Vagina (tissue), 2 donors: ENCODE measurements around the gene DSCAML1. TPM values are rescaled to one million over a fixed set of nuclear protein-coding genes. Genes with fewer than 3 reads are reported as not detected.

Source experiments
- DNase-seq, 2 donors: peaks; one replicate each; pipeline ENCODE4 v3.0.0-alpha.2; 2017; ENCODE audit errors: extremely low spot score in 2 of 2
- H3K27ac ChIP-seq: fragments of 200-600 bp; sonication (generic); one replicate; pipeline ENCODE4 v1.5.1; 2019
- H3K27me3 ChIP-seq: fragments of 200-600 bp; sonication (generic); one replicate; pipeline ENCODE4 v1.5.1; 2019
- H3K36me3 ChIP-seq, 2 donors: fragments of 200-600 bp; sonication (generic); one replicate each; pipeline ENCODE4 v1.5.1; 2017 to 2019
- H3K4me1 ChIP-seq: fragments of 200-600 bp; sonication (generic); one replicate; pipeline ENCODE4 v1.5.1; 2019
- H3K4me3 ChIP-seq, 2 donors: fragments of 200-600 bp; sonication (generic); 1 replicate in 1 of 2; 2 replicates in 1 of 2; pipeline ENCODE4 v1.5.1; 2016 to 2019
- H3K9me3 ChIP-seq: fragments of 200-600 bp; sonication (generic); one replicate; pipeline ENCODE4 v1.5.1; 2019
- POLR2A ChIP-seq, 2 donors: fragments of 450-650 bp; IDR thresholded peaks; one replicate each; pipeline ENCODE4 v1.6.1; 2017; ENCODE audit warnings: antibody characterized with exemption in 2 of 2, mild to moderate bottlenecking in 2 of 2, moderate library complexity in 2 of 2
- POLR2AphosphoS5 ChIP-seq, 2 donors: sonication (generic); formaldehyde crosslinking; IDR thresholded peaks; one replicate each; pipeline ENCODE4 v1.9.0; 2017; ENCODE audit warnings: antibody characterized with exemption in 2 of 2, mild to moderate bottlenecking in 2 of 2, low read depth in 1 of 2; ENCODE audit not compliant: insufficient read depth in 1 of 2
- intact Hi-C: fragments of 100-400 bp; cut with DNase I; formaldehyde crosslinking; loops from one replicate; pipeline ENCODE4 v1.15.1; 2023
- total RNA-seq: library from RNA; depleted of rRNA; stranded (reverse); fragments of >200 nt; gene quantifications from one replicate; pipeline ENCODE4 v1.2.3, GENCODE V29; 2016
- TF ChIP-seq, protein P1 (sequence below), 3 experiments: fragments of 450-650 bp in 2 of 3; fragments of 200-600 bp in 1 of 3; sonication (generic) in 1 of 3; IDR thresholded peaks; one replicate each; pipeline ENCODE4 v1.5.1; 2017 to 2019; ENCODE audit warnings: antibody characterized with exemption in 3 of 3, mild to moderate bottlenecking in 2 of 3, moderate library complexity in 2 of 3

DSCAML1 gene
- total RNA-seq, 1 donor from 2014 or later: 0.25 TPM

- H3K27me3 ChIP-seq: no peaks in the 10 kb centered on the region
- intact Hi-C loops: no loop called here
- DNase-seq: no peak
- H3K4me1 ChIP-seq: no peaks in the 10 kb centered on the region
- no peaks in the 10 kb centered on the region for H3K9me3 ChIP-seq
- TF ChIP-seq, protein P1, sequence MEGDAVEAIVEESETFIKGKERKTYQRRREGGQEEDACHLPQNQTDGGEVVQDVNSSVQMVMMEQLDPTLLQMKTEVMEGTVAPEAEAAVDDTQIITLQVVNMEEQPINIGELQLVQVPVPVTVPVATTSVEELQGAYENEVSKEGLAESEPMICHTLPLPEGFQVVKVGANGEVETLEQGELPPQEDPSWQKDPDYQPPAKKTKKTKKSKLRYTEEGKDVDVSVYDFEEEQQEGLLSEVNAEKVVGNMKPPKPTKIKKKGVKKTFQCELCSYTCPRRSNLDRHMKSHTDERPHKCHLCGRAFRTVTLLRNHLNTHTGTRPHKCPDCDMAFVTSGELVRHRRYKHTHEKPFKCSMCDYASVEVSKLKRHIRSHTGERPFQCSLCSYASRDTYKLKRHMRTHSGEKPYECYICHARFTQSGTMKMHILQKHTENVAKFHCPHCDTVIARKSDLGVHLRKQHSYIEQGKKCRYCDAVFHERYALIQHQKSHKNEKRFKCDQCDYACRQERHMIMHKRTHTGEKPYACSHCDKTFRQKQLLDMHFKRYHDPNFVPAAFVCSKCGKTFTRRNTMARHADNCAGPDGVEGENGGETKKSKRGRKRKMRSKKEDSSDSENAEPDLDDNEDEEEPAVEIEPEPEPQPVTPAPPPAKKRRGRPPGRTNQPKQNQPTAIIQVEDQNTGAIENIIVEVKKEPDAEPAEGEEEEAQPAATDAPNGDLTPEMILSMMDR (IDR thresholded peaks at IDR 0.05): no peak
- TF ChIP-seq POLR2AphosphoS5 (IDR thresholded peaks at IDR 0.05; ENCODE audit: insufficient read depth in 1 of 2, low read depth in 1 of 2): no peak
- no peak for TF ChIP-seq POLR2A (IDR thresholded peaks at IDR 0.05)
- H3K27ac ChIP-seq: no peak overlapping the region
- no peak overlapping the region for H3K4me3 ChIP-seq
- no peaks in the 10 kb centered on the region for H3K36me3 ChIP-seq
Observed at GRCh38 chr11:117573326-117573725, 223.7 kb downstream of the DSCAML1 start.

DNA sequence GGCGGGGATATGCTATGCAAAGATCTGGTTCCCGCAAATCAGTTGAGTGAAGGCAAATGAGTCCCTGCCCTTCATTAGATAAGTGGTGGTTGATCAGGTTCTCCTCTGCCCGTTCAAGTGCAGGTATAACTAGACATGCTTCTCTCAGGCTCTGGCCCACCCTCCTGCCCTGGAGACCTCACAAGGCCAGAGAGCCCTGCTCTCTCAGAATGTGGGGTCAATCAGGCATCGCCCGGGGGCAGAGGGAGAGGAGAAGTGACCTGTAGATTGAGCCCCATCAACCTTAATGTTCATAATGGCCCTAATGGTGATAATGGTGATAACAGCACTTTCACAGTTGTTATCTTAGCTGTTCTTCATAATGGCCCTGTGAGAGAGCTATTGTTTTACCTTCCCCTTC, 224.3 kb downstream of the DSCAML1 start:
- no peaks in the 10 kb centered on the region for H3K4me1 ChIP-seq
- H3K4me3 ChIP-seq: no peak overlapping the region
- no peak for TF ChIP-seq POLR2A (IDR thresholded peaks at IDR 0.05)
- TF ChIP-seq, protein P1 (IDR thresholded peaks at IDR 0.05): no peak
- TF ChIP-seq POLR2AphosphoS5 (IDR thresholded peaks at IDR 0.05; ENCODE audit: insufficient read depth in 1 of 2, low read depth in 1 of 2): no peak
- DNase-seq: no peak
- H3K36me3 ChIP-seq: no peaks in the 10 kb centered on the region
- H3K27ac ChIP-seq: no peak overlapping the region
- no peaks in the 10 kb centered on the region for H3K27me3 ChIP-seq
- intact Hi-C loops: no loop called here
- no peaks in the 10 kb centered on the region for H3K9me3 ChIP-seq

DNA sequence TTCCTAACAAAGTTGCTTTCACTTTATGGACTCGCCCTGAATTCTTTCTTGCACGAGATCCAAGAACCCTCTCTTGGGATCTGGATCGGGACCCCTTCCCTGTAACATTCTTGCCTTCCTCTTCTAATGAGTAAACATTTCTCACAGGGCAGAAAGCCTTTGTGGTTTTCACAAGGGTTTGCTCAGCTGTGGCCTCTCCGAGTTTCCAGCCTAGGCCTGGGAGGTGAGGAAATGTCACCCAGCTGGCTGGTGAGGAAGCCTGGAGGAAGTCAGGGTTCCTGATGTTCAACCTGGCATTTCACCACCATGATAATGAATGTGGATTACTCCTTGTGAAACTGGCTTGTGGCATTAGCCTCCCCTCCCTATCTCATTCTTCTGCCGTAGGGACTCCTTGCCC, 224.9 kb downstream of the DSCAML1 start:
- DNase-seq: no peak
- intact Hi-C loops: no loop called here
- no peak overlapping the region for H3K27ac ChIP-seq
- H3K4me3 ChIP-seq: no peak overlapping the region
- H3K4me1 ChIP-seq: no peaks in the 10 kb centered on the region
- H3K9me3 ChIP-seq: no peaks in the 10 kb centered on the region
- no peaks in the 10 kb centered on the region for H3K27me3 ChIP-seq
- H3K36me3 ChIP-seq: no peaks in the 10 kb centered on the region
- TF ChIP-seq POLR2A (IDR thresholded peaks at IDR 0.05) (no peak), POLR2AphosphoS5 (IDR thresholded peaks at IDR 0.05; ENCODE audit: insufficient read depth in 1 of 2, low read depth in 1 of 2) (no peak)
- TF ChIP-seq, protein P1 (IDR thresholded peaks at IDR 0.05): no peak

DNA sequence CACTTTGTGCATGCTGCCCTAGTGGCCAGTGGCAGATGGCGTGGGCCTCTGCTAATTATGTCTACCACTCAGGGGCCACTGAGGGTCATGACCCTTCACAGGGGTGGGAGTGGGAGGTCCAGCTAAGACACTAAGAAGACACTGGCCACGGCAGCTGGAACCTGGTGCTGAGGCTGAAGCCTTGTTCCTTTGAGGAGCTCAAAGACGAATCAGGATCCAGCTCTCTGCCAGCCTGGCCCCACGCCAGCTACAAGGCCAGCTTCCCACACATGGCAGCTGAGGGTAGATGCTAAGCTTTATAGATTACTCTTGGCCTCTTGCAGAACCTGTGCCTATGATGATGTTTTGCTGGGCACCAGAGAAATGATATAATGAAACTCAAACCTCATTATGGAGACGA, 226.3 kb downstream of the DSCAML1 start:
- H3K4me3 ChIP-seq: no peak overlapping the region
- TF ChIP-seq, protein P1 (IDR thresholded peaks at IDR 0.05): no peak
- TF ChIP-seq POLR2A (IDR thresholded peaks at IDR 0.05): no peak
- no peak for TF ChIP-seq POLR2AphosphoS5 (IDR thresholded peaks at IDR 0.05; ENCODE audit: insufficient read depth in 1 of 2, low read depth in 1 of 2)
- intact Hi-C loops: no loop called here
- H3K36me3 ChIP-seq: no peaks in the 10 kb centered on the region
- H3K9me3 ChIP-seq: no peaks in the 10 kb centered on the region
- H3K27ac ChIP-seq: no peak overlapping the region
- DNase-seq: no peak
- H3K4me1 ChIP-seq: no peaks in the 10 kb centered on the region
- no peaks in the 10 kb centered on the region for H3K27me3 ChIP-seq

DNA sequence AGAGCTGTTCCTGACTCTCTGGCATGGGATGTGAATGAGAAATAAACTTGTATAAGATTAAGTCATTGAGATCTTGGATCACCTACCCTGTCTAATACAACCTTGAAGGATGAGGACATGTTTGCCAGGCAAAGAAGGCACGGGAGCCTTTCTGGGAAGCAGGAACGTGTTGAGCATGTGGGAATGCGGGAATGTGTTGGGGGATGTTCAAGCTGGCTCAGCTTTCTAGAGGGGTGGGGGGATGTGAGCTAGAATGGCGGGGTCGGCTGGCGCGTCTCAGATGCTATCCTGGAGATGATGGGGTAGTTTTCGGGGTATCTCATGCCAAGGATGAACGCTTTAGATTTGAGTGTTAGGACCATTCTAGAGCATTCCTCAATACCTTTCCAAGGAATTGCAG, 227.1 kb downstream of the DSCAML1 start:
- Histone ChIP-seq H3K27me3 (no peaks in the 10 kb centered on the region), H3K36me3 (no peaks in the 10 kb centered on the region)
- no peak for DNase-seq

More for the DNA sequence above, 227.1 kb downstream of the DSCAML1 start:
- Histone ChIP-seq H3K9me3 (no peaks in the 10 kb centered on the region), H3K4me3 (no peak overlapping the region), H3K4me1 (no peaks in the 10 kb centered on the region), H3K27ac (no peak overlapping the region)
- TF ChIP-seq, protein P1 (IDR thresholded peaks at IDR 0.05): no peak
- TF ChIP-seq POLR2AphosphoS5 (IDR thresholded peaks at IDR 0.05; ENCODE audit: insufficient read depth in 1 of 2, low read depth in 1 of 2) (no peak), POLR2A (IDR thresholded peaks at IDR 0.05) (no peak)
- intact Hi-C loops: no loop called here
